A673 (cell line): ENCODE results near the gene SLIT3. TPM values are rescaled to one million over a fixed set of nuclear protein-coding genes. Genes with fewer than 3 reads are reported as not detected.

Source experiments
- BruUV-seq: library from RNA; stranded (reverse); fragments of 400-500 nt; replicated peaks from 2 replicates; lab custom pipeline; 2021; lab: Mats Ljungman, UMichigan
- CTCF ChIA-PET: fragments of 300-600 bp; sonication (Branson Sonifier 250); formaldehyde crosslinking; loops from one replicate; lab custom pipeline; 2022; ENCODE audit warnings: antibody characterized with exemption; lab: Charles Lee
- POLR2A ChIA-PET: fragments of 300-600 bp; sonication (Branson Sonifier 250); formaldehyde crosslinking; loops from one replicate; lab custom pipeline; 2022; ENCODE audit warnings: antibody characterized with exemption; ENCODE audit not compliant: low non-redundant PET; lab: Charles Lee
- DNase-seq: peaks from one replicate; pipeline ENCODE4 v3.0.0-alpha.2; 2015; ENCODE audit warnings: low spot score
- H3K27ac ChIP-seq: fragments of 200-600 bp; sonication (generic); 2 replicates; pipeline ENCODE4 v1.5.1; 2016; ENCODE audit warnings: mixed run types, low read depth, mild to moderate bottlenecking, mixed read lengths, antibody characterized with exemption, low read length; ENCODE audit not compliant: poor library complexity, severe bottlenecking
- H3K27me3 ChIP-seq: fragments of 200-600 bp; sonication (generic); replicated peaks from 2 replicates; pipeline ENCODE4 v1.6.1; 2017; ENCODE audit warnings: mixed run types, low read depth, mild to moderate bottlenecking, mixed read lengths, antibody characterized with exemption, low read length; ENCODE audit not compliant: insufficient read depth, poor library complexity
- H3K36me3 ChIP-seq: fragments of 200-600 bp; sonication (generic); 2 replicates; pipeline ENCODE4 v1.6.1; 2016; ENCODE audit warnings: mixed run types, mild to moderate bottlenecking, mixed read lengths, antibody characterized with exemption, low read length; ENCODE audit not compliant: insufficient read depth, poor library complexity, severe bottlenecking
- H3K4me1 ChIP-seq: fragments of 200-600 bp; sonication (generic); 2 replicates; pipeline ENCODE4 v1.6.1; 2017; ENCODE audit warnings: mixed run types, mild to moderate bottlenecking, mixed read lengths, antibody characterized with exemption, low read length; ENCODE audit not compliant: insufficient read depth, poor library complexity, severe bottlenecking
- H3K4me3 ChIP-seq: fragments of 200-600 bp; sonication (generic); 2 replicates; pipeline ENCODE4 v1.5.1; 2016; ENCODE audit warnings: low read depth, mixed run types, mild to moderate bottlenecking, mixed read lengths, low read length; ENCODE audit not compliant: poor library complexity, severe bottlenecking
- H3K9me3 ChIP-seq: fragments of 200-600 bp; sonication (generic); 2 replicates; pipeline ENCODE4 v1.6.1; 2016; ENCODE audit warnings: mixed run types, low read depth, mild to moderate bottlenecking, mixed read lengths, antibody characterized with exemption, low read length; ENCODE audit not compliant: poor library complexity, severe bottlenecking
- CTCF ChIP-seq: fragments of 300-800, 200-600 bp; sonication (generic); conservative IDR thresholded peaks from 2 replicates; pipeline ENCODE4 v1.5.1; 2017; ENCODE audit warnings: low read depth, mild to moderate bottlenecking, antibody characterized with exemption, low read length, moderate library complexity, mixed read lengths
- EZH2 ChIP-seq: fragments of 200-600 bp; sonication (generic); IDR thresholded peaks from 2 replicates; pipeline ENCODE4 v1.6.1; 2017; ENCODE audit warnings: borderline replicate concordance, low read depth, mild to moderate bottlenecking, mixed read lengths, antibody characterized with exemption, low read length; ENCODE audit not compliant: poor library complexity, severe bottlenecking
- intact Hi-C: fragments of 100-400 bp; cut with micrococcal nuclease; formaldehyde crosslinking; loops from one replicate; pipeline ENCODE4 v1.10.0; 2022; ENCODE audit not compliant: unreplicated experiment
- total RNA-seq: library from RNA; stranded (reverse); gene quantifications from 2 replicates; pipeline ENCODE4 v1.2.3, GENCODE V29; 2021

The SLIT3 gene
- total RNA-seq, 1 experiment from 2014 or later = not detected

- Histone ChIP-seq H3K4me1 (no peaks in the 10 kb centered on the region), H3K27ac (no peak overlapping the region), H3K9me3 (no peaks in the 10 kb centered on the region), H3K27me3 (peaks cover 87% of the 10 kb centered on the region), H3K4me3 (no peak overlapping the region), H3K36me3 (no peaks in the 10 kb centered on the region)
- no peak for DNase-seq
- TF ChIP-seq EZH2 = no peak
- no peak for TF ChIP-seq CTCF
- intact Hi-C loops = no loop called here
- CTCF ChIA-PET = interaction anchor here (0.6 kb wide), 1 partner anchor 18 kb away, joined by 4 read pairs; no protein-coding TSS in a partner anchor
- POLR2A ChIA-PET = no interaction called here
- BruUV-seq = no TSS peak
Measured at GRCh38 chr5:168853972-168854371, 447.0 kb downstream of the SLIT3 start.

GRCh38 chr5:168852329-168852728 lies 448.6 kb downstream of the SLIT3 start:
- DNase-seq = no peak
- Histone ChIP-seq H3K4me3 (no peak overlapping the region), H3K4me1 (no peaks in the 10 kb centered on the region), H3K36me3 (no peaks in the 10 kb centered on the region), H3K9me3 (no peaks in the 10 kb centered on the region), H3K27ac (no peak overlapping the region), H3K27me3 (peaks cover 87% of the 10 kb centered on the region)
- no TSS peak for BruUV-seq
- CTCF ChIA-PET = no interaction called here
- POLR2A ChIA-PET = no interaction called here
- TF ChIP-seq EZH2 (no peak), CTCF (no peak)
- intact Hi-C loops = no loop called here

- DNase-seq = no peak
- POLR2A ChIA-PET = no interaction called here
- intact Hi-C loops = no loop called here
- Histone ChIP-seq H3K27ac (no peak overlapping the region), H3K36me3 (no peaks in the 10 kb centered on the region), H3K27me3 (peaks cover 87% of the 10 kb centered on the region), H3K4me1 (no peaks in the 10 kb centered on the region), H3K4me3 (no peak overlapping the region), H3K9me3 (no peaks in the 10 kb centered on the region)
- no peak for TF ChIP-seq EZH2
- TF ChIP-seq CTCF = no peak
- no TSS peak for BruUV-seq
- CTCF ChIA-PET = no interaction called here
Measured at GRCh38 chr5:168851902-168852321, 449.0 kb downstream of the SLIT3 start.
